Tibial artery (tissue), 4 donors: Measurements from ENCODE around the gene NKX6-2.
"Not testable (repeated sequence)": the region's sequence is repeated elsewhere in the genome, so short reads cannot be mapped to it uniquely, and the experiment has no call there.

ENCODE experiments used
- DNase-seq, 2 donors: peaks; one replicate each; pipeline ENCODE4 v3.0.0-alpha.2; 2019
- H3K27ac ChIP-seq, 2 donors: fragments of 200-600 bp; sonication (generic) in 1 of 2; 1 replicate in 1 of 2; 2 replicates in 1 of 2; pipeline ENCODE4 v1.5.1; 2018 to 2019; ENCODE audit warnings: mild to moderate bottlenecking in 1 of 2
- H3K27me3 ChIP-seq, 2 donors: fragments of 200-600 bp; sonication (generic) in 1 of 2; one replicate each; pipeline versions ENCODE4 v1.5.1 to v1.6.0; 2016 to 2019
- H3K36me3 ChIP-seq, 3 donors: fragments of 200-600 bp; sonication (generic) in 2 of 3; one replicate each; pipeline ENCODE4 v1.5.1; 2016 to 2019; ENCODE audit warnings: mild to moderate bottlenecking in 2 of 3
- H3K4me1 ChIP-seq, 4 donors: fragments of 200-600 bp; sonication (generic) in 2 of 4; 1 replicate in 3 of 4; 2 replicates in 1 of 4; pipeline ENCODE4 v1.5.1; 2016 to 2019
- H3K4me3 ChIP-seq, 2 donors: fragments of 200-600 bp; sonication (generic) in 1 of 2; 1 replicate in 1 of 2; 2 replicates in 1 of 2; pipeline ENCODE4 v1.5.1; 2018 to 2019; ENCODE audit warnings: mild to moderate bottlenecking in 2 of 2
- H3K9me3 ChIP-seq, 3 donors: fragments of 200-600 bp; sonication (generic) in 1 of 3; one replicate each; pipeline ENCODE4 v1.5.1; 2016 to 2019
- intact Hi-C: fragments of 100-400 bp; cut with DNase I; formaldehyde crosslinking; loops from one replicate; pipeline ENCODE4 v1.15.0; 2023; ENCODE audit warnings: low total_unique reads
- TF ChIP-seq, protein P1 (sequence below), 2 experiments: fragments of 200-600 bp in 1 of 2; fragments of 450-650 bp in 1 of 2; IDR thresholded peaks; one replicate each; pipeline ENCODE4 v1.5.1; 2017 to 2019; ENCODE audit warnings: antibody characterized with exemption in 2 of 2, mild to moderate bottlenecking in 1 of 2, moderate library complexity in 1 of 2

Gene NKX6-2

DNA sequence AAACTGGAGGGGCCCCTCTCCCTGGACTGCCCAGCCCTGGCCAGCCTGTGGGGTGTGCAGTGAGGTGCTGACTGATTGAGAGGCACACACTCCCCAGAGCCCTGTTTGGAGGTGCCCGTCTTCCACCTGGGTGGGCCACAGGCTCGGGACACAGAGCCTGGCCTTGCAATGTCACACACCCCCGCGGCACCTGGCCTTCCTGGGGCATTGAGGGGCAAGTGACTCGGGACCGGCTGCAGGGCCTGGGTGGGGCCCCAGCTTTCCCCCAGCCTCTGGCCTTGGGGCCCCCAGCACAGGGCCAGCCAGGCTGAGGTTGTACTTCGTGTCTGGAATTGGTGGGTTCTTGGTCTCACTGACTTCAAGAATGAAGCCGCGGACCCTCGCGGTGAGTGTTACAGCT lies 13.9 kb upstream of the NKX6-2 start:
- TF ChIP-seq, protein P1, sequence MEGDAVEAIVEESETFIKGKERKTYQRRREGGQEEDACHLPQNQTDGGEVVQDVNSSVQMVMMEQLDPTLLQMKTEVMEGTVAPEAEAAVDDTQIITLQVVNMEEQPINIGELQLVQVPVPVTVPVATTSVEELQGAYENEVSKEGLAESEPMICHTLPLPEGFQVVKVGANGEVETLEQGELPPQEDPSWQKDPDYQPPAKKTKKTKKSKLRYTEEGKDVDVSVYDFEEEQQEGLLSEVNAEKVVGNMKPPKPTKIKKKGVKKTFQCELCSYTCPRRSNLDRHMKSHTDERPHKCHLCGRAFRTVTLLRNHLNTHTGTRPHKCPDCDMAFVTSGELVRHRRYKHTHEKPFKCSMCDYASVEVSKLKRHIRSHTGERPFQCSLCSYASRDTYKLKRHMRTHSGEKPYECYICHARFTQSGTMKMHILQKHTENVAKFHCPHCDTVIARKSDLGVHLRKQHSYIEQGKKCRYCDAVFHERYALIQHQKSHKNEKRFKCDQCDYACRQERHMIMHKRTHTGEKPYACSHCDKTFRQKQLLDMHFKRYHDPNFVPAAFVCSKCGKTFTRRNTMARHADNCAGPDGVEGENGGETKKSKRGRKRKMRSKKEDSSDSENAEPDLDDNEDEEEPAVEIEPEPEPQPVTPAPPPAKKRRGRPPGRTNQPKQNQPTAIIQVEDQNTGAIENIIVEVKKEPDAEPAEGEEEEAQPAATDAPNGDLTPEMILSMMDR (IDR thresholded peaks at IDR 0.05): no peak
- Histone ChIP-seq H3K4me3 (no peak overlapping the region), H3K27me3 (peaks cover 0 to 11% of the 10 kb centered on the region in 2 donors), H3K4me1 (no peaks in the 10 kb centered on the region), H3K27ac (no peak overlapping the region), H3K36me3 (no peaks in the 10 kb centered on the region), H3K9me3 (peaks cover 0 to 9% (median 6%) of the 10 kb centered on the region in 3 donors)
- intact Hi-C loops: no loop called here
- no peak for DNase-seq

DNA sequence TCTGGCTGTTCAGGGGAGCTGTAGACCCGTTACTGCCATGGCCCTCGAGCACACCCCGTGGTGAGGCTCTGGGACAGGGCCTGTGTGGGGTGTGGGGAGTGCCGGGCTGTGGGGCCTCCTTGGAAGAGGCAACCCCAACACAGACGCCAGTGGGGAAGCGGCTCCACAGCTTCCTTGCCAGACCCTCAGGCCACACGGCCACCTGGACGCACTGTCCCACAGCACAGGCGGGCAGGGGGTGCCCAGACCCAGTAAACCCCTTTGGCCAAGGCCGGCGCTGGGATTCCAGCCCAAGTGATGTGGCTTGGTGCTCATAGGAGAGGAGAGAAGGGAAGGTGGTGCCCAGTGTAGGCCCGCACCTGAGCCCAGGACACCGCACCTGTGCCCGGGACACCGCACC lies 12.9 kb upstream of the NKX6-2 start:
- intact Hi-C loops: no loop called here
- no peak for DNase-seq

DNA sequence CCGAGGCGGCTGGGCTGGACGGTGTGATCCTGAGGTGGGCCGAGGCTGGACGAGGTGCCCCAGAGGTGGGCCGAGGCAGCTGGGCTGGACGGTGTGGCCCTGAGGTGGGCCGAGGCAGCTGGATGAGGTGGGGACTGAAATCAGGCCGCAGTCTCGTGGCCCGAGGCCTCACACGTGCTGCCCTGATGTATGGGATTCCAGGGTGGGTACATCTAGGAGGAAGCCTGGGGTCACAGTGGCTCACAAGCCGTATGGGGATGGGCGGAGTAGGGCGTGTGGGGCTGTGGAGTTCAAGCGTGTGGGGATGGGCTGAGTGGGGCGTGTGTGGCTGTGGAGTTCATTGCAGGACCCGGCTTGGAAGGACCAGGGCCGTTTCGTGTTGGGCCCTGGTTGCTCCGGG lies 12.5 kb upstream of the NKX6-2 start:
- TF ChIP-seq, protein P1 (IDR thresholded peaks at IDR 0.05): no peak
- no peak overlapping the region for H3K4me3 ChIP-seq
- no peaks in the 10 kb centered on the region for H3K4me1 ChIP-seq
- H3K9me3 ChIP-seq: peaks cover 0 to 9% (median 6%) of the 10 kb centered on the region in 3 donors
- no peak for DNase-seq
- no peaks in the 10 kb centered on the region for H3K36me3 ChIP-seq
- H3K27me3 ChIP-seq: peaks cover 0 to 20% of the 10 kb centered on the region in 2 donors
- no peak overlapping the region for H3K27ac ChIP-seq
- intact Hi-C loops: no loop called here

More for the DNA sequence above, 12.9 kb upstream of the NKX6-2 start:
- Histone ChIP-seq H3K4me3 (no peak overlapping the region), H3K27me3 (peaks cover 0 to 19% of the 10 kb centered on the region in 2 donors), H3K4me1 (no peaks in the 10 kb centered on the region), H3K36me3 (no peaks in the 10 kb centered on the region), H3K9me3 (peaks cover 0 to 9% (median 6%) of the 10 kb centered on the region in 3 donors), H3K27ac (no peak overlapping the region)
- TF ChIP-seq, protein P1 (IDR thresholded peaks at IDR 0.05): no peak

DNA sequence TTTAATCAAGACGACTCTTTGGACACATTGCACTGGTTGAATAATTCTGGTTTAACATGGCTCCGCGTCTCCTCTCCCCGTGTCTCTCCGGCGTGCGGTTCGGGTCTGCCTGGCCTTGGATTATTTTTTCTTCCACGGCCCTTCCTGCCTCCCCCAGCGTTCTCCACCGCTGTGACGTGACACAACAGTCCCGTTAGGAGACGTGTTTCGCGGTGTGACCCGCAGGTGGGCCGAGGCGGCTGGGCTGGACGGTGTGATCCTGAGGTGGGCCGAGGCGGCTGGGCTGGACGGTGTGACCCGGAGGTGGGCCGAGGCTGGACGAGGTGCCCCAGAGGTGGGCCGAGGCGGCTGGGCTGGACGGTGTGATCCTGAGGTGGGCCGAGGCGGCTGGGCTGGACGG lies 12.0 kb upstream of the NKX6-2 start:
- H3K9me3 ChIP-seq, DNase-seq, H3K36me3 ChIP-seq, intact Hi-C loops, H3K4me1 ChIP-seq, H3K4me3 ChIP-seq, H3K27ac ChIP-seq: not testable (repeated sequence)
- H3K27me3 ChIP-seq: peaks cover 0 to 24% of the 10 kb centered on the region in 2 donors

DNA sequence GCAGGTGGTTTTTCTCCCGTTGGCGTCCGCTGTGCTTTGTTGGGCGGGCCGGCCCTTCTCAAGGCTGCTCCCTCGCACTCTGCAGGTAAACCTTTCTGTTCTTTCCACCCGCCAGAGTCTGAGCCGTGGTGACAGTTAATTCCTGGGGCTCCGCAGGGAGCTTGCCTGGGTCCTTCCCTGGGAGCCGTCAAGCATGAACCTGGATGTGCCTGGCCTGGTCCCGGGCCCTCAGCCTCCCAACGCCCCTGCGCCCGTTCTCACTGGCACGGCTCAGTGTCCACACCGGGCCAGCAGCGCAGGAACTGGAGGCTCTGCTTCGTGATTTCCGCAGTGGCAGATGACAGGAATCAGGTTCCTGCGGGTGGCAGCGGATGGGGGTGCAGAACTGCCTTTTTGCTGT lies 10.9 kb upstream of the NKX6-2 start:
- H3K36me3 ChIP-seq: no peaks in the 10 kb centered on the region
- intact Hi-C loops: no loop called here
- no peak for DNase-seq
- TF ChIP-seq, protein P1 (IDR thresholded peaks at IDR 0.05): no peak
- H3K27ac ChIP-seq: no peak overlapping the region
- peaks cover 0 to 26% of the 10 kb centered on the region in 2 donors for H3K27me3 ChIP-seq
- no peaks in the 10 kb centered on the region for H3K4me1 ChIP-seq
- H3K9me3 ChIP-seq: peaks cover 0 to 6% (median 3%) of the 10 kb centered on the region in 3 donors
- H3K4me3 ChIP-seq: no peak overlapping the region

DNA sequence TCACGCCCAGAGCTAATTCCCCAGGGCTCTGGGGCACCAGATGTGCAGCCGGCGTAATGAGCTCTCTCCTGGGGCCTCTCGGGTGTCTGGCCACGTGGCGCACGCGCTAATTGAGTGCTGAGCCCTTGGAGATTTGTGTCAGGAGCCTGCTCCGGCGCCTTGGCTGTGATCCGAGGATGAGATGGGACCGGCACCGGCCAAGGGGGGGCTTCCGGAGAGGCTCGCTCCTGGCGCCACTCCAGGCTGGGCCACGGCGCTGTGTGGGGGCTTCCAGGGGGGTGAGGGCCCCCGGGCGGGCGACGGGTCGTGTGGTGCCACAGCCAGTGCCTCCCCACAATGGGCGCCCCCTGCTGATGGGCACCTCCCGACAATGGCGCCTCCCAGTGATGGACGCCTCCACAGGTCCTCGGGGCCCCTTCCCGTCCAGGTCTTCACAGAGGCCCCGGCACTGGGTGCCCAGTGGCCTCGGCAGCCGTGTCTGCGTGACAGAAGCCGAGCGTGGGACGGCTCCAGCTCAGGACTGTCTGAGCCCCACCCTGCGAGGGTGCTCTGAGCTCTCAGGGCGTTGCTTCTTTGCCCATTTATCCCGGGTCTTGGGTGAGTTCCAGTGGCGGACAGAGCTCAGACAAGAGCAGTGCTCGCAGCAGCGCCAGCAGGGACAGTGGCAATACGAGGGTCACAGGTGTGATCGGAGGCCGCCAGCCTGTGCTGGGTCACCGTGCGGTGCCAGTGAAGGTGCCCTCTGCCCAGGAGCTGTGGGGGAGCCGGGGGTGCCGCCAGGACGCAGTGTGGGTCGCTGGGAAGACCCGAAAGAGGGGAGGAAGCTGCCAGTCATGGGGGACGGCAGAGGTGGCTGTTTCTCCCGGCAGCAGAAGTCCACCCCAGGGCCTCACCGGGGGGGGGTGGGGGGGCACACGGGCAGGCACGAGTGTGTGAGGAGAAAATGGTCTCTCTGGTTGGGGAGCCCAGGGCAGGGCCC lies 8.2 kb upstream of the NKX6-2 start:
- H3K4me1 ChIP-seq: no peaks in the 10 kb centered on the region
- H3K4me3 ChIP-seq: no peak overlapping the region
- peaks cover 0 to 50% of the 10 kb centered on the region in 2 donors for H3K27me3 ChIP-seq
- intact Hi-C loops: no loop called here
- no peaks in the 10 kb centered on the region for H3K36me3 ChIP-seq
- H3K27ac ChIP-seq: no peak overlapping the region
- DNase-seq: no peak
- TF ChIP-seq, protein P1 (IDR thresholded peaks at IDR 0.05): no peak
- no peaks in the 10 kb centered on the region for H3K9me3 ChIP-seq
